SK-N-SH treated with all-trans-retinoic acid at 6 μM for 48 hours (cell line): ENCODE results near the gene CXCR2.

Experiments
- RARB ChIP-seq: fragments of 250-450 bp; sonication (Bioruptor Pico); IDR thresholded peaks from 2 replicates; pipeline ENCODE4 v1.8.0; 2021; ENCODE audit warnings: mild to moderate bottlenecking, moderate library complexity
- ZFP3 ChIP-seq: fragments of 250-450 bp; sonication (Bioruptor Pico); IDR thresholded peaks from 2 replicates; pipeline ENCODE4 v1.5.0; 2020; ENCODE audit warnings: mild to moderate bottlenecking, moderate library complexity
- ZFP30 ChIP-seq: fragments of 450-650 bp; formaldehyde crosslinking; IDR thresholded peaks from 2 replicates; pipeline ENCODE4 v1.5.0; 2022; ENCODE audit warnings: mild to moderate bottlenecking, moderate library complexity

GRCh38 chr2:218129458-218130135 is 3.8 kb downstream of the CXCR2 start:
- TF ChIP-seq ZFP30 (CRISPR knock-in tag) (no peak), RARB (CRISPR knock-in tag) (no peak), ZFP3 (CRISPR knock-in tag) (no peak)
